Kasumi-1 (cell line): ENCODE measurements around the gene POLR2I.
"Not testable (repeated sequence)": the region's sequence is repeated elsewhere in the genome, so short reads cannot be mapped to it uniquely, and the experiment has no call there.

Source experiments
- DNase-seq, 2 experiments: peaks; one replicate each; lab custom pipeline; 2025; lab: John Stamatoyannopoulos, UW

POLR2I gene

GRCh38 chr19:36131221-36131620 lies 16.5 kb upstream of the POLR2I start:
- not testable (repeated sequence) for DNase-seq

GRCh38 chr19:36128392-36128736 lies 13.7 kb upstream of the POLR2I start:
- DNase-seq = peak; percentile 85 to 86

GRCh38 chr19:36125557-36125956 lies 10.9 kb upstream of the POLR2I start:
- DNase-seq = no peak

- peak; percentile 12 to 17 for DNase-seq
Observed at GRCh38 chr19:36121486-36122124, 6.9 kb upstream of the POLR2I start.

GRCh38 chr19:36120984-36121358 lies 6.3 kb upstream of the POLR2I start:
- no peak for DNase-seq

- no peak for DNase-seq
Observed at GRCh38 chr19:36120092-36120983, 5.7 kb upstream of the POLR2I start.

- no peak for DNase-seq
Observed at GRCh38 chr19:36116344-36116637, 1.6 kb upstream of the POLR2I start.

GRCh38 chr19:36115453-36116343 lies 1.0 kb upstream of the POLR2I start, which contains the start of gene TBCB:
TSS of gene TBCB (plus strand) at chr19:36115468. CDS start at chr19:36115561, 93 bp downstream.
- peak; percentile 54 to 79 for DNase-seq

GRCh38 chr19:36113894-36114720 lies 568 bp downstream of the POLR2I start:
- DNase-seq = no peak

GRCh38 chr19:36113425-36113824 lies 1.2 kb downstream of the POLR2I start:
- DNase-seq = no peak

- no peak for DNase-seq
Observed at GRCh38 chr19:36112678-36113077, 2.0 kb downstream of the POLR2I start.

GRCh38 chr19:36111200-36111539 lies 3.5 kb downstream of the POLR2I start:
- DNase-seq = no peak

GRCh38 chr19:36110487-36111199 lies 4.0 kb downstream of the POLR2I start, which contains the start of gene OVOL3:
TSS of gene OVOL3 (plus strand) at chr19:36111143. CDS start at chr19:36111203, 60 bp downstream.
- no peak for DNase-seq

- no peak for DNase-seq
Observed at GRCh38 chr19:36108684-36109083, 6.0 kb downstream of the POLR2I start.

GRCh38 chr19:36106991-36107390 lies 7.7 kb downstream of the POLR2I start:
- DNase-seq = no peak

- no peak for DNase-seq
Observed at GRCh38 chr19:36106441-36106840, 8.2 kb downstream of the POLR2I start.

GRCh38 chr19:36103842-36104552 lies 10.7 kb downstream of the POLR2I start:
- no peak for DNase-seq

GRCh38 chr19:36103040-36103626 lies 11.5 kb downstream of the POLR2I start:
- DNase-seq = no peak

GRCh38 chr19:36101550-36102327 lies 12.9 kb downstream of the POLR2I start:
- DNase-seq = no peak
